Astrocyte (in vitro differentiated cells and primary cell): ENCODE results near the gene SIX3. TPM values are rescaled to one million over a fixed set of nuclear protein-coding genes. Genes with fewer than 3 reads are reported as not detected.
A peak's percentile ranks its signal among the peaks of the same experiment; 100 is the strongest.

ENCODE experiments used
- DNase-seq: peaks from one replicate; pipeline ENCODE4 v3.0.0-alpha.2; 2010; ENCODE audit warnings: low read depth
- FAIRE-seq: peaks from 2 replicates; lab custom pipeline; 2011; peaks lifted over from hg19 to GRCh38; lab: Jason Lieb, UNC
- H2AFZ ChIP-seq: 2 replicates; pipeline ENCODE4 v1.6.0; 2012; ENCODE audit warnings: low read depth, low read length, inconsistent platforms
- H3K27ac ChIP-seq: 2 replicates; pipeline ENCODE4 v1.5.1; 2011; ENCODE audit warnings: low read depth, low read length, inconsistent platforms
- H3K27me3 ChIP-seq: 2 replicates; pipeline ENCODE4 v1.6.0; 2011; ENCODE audit warnings: low read length, inconsistent platforms; ENCODE audit not compliant: insufficient read depth
- H3K36me3 ChIP-seq: 2 replicates; pipeline ENCODE4 v1.5.1; 2011; ENCODE audit warnings: low read length, inconsistent platforms; ENCODE audit not compliant: insufficient read depth
- H3K4me1 ChIP-seq: 2 replicates; pipeline ENCODE4 v1.5.1; 2011; ENCODE audit warnings: low read length, inconsistent platforms; ENCODE audit not compliant: insufficient read depth
- H3K4me2 ChIP-seq: 2 replicates; pipeline ENCODE4 v1.6.0; 2012; ENCODE audit warnings: low read length, inconsistent platforms
- H3K4me3 ChIP-seq: 2 replicates; pipeline ENCODE4 v1.5.1; 2011; ENCODE audit warnings: low read depth, mild to moderate bottlenecking, low read length, inconsistent platforms; ENCODE audit not compliant: insufficient read depth
- H3K79me2 ChIP-seq: 2 replicates; pipeline ENCODE4 v1.6.0; 2012; ENCODE audit warnings: mild to moderate bottlenecking, low read length, inconsistent platforms; ENCODE audit not compliant: insufficient read depth
- H3K9ac ChIP-seq: 2 replicates; pipeline ENCODE4 v1.6.0; 2012; ENCODE audit warnings: mild to moderate bottlenecking, low read length, inconsistent platforms
- H3K9me3 ChIP-seq: 2 replicates; pipeline ENCODE4 v1.5.1; 2012; ENCODE audit warnings: low read depth, mild to moderate bottlenecking, low read length, inconsistent platforms; ENCODE audit not compliant: insufficient read depth
- H4K20me1 ChIP-seq: 2 replicates; pipeline ENCODE4 v1.6.0; 2012; ENCODE audit warnings: low read length, inconsistent platforms; ENCODE audit not compliant: insufficient read depth
- H3K27ac Mint-ChIP-seq: one replicate; pipeline ENCODE4 v1.8.0; 2021; ENCODE audit warnings: mild to moderate bottlenecking, mixed read lengths; ENCODE audit not compliant: unreplicated experiment
- H3K27me3 Mint-ChIP-seq: one replicate; pipeline ENCODE4 v1.8.0; 2021; ENCODE audit warnings: low read depth, mixed read lengths; ENCODE audit not compliant: unreplicated experiment
- H3K36me3 Mint-ChIP-seq: one replicate; pipeline ENCODE4 v1.8.0; 2021; ENCODE audit warnings: low read depth, mixed read lengths; ENCODE audit not compliant: unreplicated experiment
- H3K4me1 Mint-ChIP-seq: one replicate; pipeline ENCODE4 v1.8.0; 2021; ENCODE audit warnings: low read depth, mixed read lengths; ENCODE audit not compliant: unreplicated experiment
- H3K4me3 Mint-ChIP-seq: one replicate; pipeline ENCODE4 v1.8.0; 2021; ENCODE audit warnings: mild to moderate bottlenecking, moderate library complexity, mixed read lengths; ENCODE audit not compliant: unreplicated experiment
- H3K9me3 Mint-ChIP-seq: one replicate; pipeline ENCODE4 v1.8.0; 2021; ENCODE audit warnings: mild to moderate bottlenecking, mixed read lengths; ENCODE audit not compliant: unreplicated experiment
- EZH2 ChIP-seq: IDR thresholded peaks from 2 replicates; pipeline ENCODE4 v1.6.1; 2012; ENCODE audit warnings: mild to moderate bottlenecking, low read length, inconsistent platforms; ENCODE audit not compliant: insufficient read depth
- total RNA-seq: library from RNA; stranded (reverse); gene quantifications from 2 replicates; pipeline ENCODE4 v1.2.1, GENCODE V29; 2021
- TF ChIP-seq, protein P1 (sequence below): IDR thresholded peaks from 2 replicates; pipeline ENCODE4 v1.5.1; 2011; ENCODE audit warnings: low read depth, mild to moderate bottlenecking, inconsistent platforms, low read length, moderate library complexity; ENCODE audit not compliant: insufficient read depth

Gene SIX3
- total RNA-seq, 1 donor from 2014 or later = 1.7 TPM

DNA sequence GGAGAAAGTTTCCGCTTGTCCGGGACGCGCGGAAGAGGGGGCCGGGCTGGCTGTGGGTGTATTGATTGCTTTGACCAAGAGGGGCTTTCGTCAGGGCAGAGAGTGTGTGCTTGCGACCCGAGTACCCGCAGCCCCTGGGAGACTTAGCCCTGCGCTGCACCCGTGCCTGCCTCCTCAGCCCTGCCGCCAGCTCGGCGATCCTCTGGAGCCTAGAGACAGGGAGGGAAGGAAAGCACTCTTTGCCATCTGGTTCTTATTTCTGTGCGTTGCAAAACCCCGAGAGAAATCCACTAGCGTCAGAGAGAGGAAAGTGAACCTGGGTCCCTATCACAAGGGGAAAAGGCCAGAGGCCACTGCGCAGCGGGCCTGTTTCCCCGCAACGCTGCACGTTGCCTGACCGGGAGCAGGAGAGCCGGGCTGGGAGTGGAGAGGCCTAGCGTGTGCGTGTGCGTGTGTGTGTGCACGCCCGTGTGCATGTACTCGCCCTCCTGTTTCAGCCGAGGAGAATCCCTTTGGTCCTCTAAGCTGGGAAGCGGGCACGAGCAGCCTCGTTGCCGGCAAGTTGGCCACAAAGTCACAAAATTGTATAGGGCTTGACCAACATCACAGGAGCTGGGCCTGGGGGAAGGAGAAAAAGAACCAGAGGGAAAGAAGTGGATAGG lies 1.7 kb downstream of the SIX3 start:
- FAIRE-seq (no peak), DNase-seq (no peak)
- Mint-ChIP-seq H3K9me3 (peaks cover 16% of the 10 kb centered on the region), H3K27me3 (peaks cover 82% of the 10 kb centered on the region), H3K27ac (peak overlapping the region; percentile 41), H3K4me3 (peak overlapping the region; percentile 79), H3K36me3 (peaks cover 2% of the 10 kb centered on the region), H3K4me1 (peaks cover 1% of the 10 kb centered on the region)
- Histone ChIP-seq H3K4me3 (peak overlapping the region; percentile 50), H4K20me1 (peaks cover 11% of the 10 kb centered on the region), H3K9me3 (no peaks in the 10 kb centered on the region), H3K27ac (no peak overlapping the region), H3K9ac (peak overlapping the region; percentile 69), H3K4me1 (peaks cover 10% of the 10 kb centered on the region), H2AFZ (no peak overlapping the region), H3K36me3 (no peaks in the 10 kb centered on the region), H3K27me3 (peaks cover 93% of the 10 kb centered on the region), H3K79me2 (peaks cover 20% of the 10 kb centered on the region), H3K4me2 (peak overlapping the region; percentile 76)
- TF ChIP-seq EZH2 = no peak
- TF ChIP-seq, protein P1, sequence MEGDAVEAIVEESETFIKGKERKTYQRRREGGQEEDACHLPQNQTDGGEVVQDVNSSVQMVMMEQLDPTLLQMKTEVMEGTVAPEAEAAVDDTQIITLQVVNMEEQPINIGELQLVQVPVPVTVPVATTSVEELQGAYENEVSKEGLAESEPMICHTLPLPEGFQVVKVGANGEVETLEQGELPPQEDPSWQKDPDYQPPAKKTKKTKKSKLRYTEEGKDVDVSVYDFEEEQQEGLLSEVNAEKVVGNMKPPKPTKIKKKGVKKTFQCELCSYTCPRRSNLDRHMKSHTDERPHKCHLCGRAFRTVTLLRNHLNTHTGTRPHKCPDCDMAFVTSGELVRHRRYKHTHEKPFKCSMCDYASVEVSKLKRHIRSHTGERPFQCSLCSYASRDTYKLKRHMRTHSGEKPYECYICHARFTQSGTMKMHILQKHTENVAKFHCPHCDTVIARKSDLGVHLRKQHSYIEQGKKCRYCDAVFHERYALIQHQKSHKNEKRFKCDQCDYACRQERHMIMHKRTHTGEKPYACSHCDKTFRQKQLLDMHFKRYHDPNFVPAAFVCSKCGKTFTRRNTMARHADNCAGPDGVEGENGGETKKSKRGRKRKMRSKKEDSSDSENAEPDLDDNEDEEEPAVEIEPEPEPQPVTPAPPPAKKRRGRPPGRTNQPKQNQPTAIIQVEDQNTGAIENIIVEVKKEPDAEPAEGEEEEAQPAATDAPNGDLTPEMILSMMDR = no peak

DNA sequence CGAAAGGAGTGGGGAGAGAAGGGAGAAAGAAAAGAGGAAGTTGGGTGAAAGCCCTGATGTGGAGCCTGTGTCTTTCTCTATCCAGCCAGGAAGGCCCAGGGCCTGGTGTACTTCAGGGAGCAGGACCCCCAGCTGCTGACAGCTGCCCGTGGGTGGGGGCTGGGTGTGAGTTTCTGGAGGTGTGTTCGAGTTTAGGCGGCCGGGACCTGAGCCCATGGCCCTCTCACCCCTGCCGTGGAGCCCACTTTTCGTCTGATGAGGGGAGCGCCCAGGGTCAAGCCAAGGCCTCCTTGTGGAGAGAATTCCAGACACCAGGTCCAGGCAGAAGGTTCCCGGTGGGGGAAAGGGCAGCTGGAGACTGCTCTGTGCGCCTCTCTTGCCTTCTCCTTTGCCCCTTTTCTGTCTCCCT lies 2.2 kb downstream of the SIX3 start:
- H3K4me1 Mint-ChIP-seq = peaks cover 1% of the 10 kb centered on the region
- Histone ChIP-seq H3K4me2 (peak overlapping the region; percentile 76), H3K4me3 (peak overlapping the region; percentile 50), H3K79me2 (peaks cover 20% of the 10 kb centered on the region), H3K9ac (peak overlapping the region; percentile 69), H4K20me1 (peaks cover 11% of the 10 kb centered on the region), H3K36me3 (no peaks in the 10 kb centered on the region), H3K4me1 (peaks cover 8% of the 10 kb centered on the region), H2AFZ (no peak overlapping the region), H3K27ac (no peak overlapping the region), H3K9me3 (no peaks in the 10 kb centered on the region), H3K27me3 (peaks cover 93% of the 10 kb centered on the region)
- peak overlapping the region; percentile 79 for H3K4me3 Mint-ChIP-seq
- H3K27ac Mint-ChIP-seq = peak overlapping the region; percentile 41
- H3K9me3 Mint-ChIP-seq = peaks cover 16% of the 10 kb centered on the region
- H3K36me3 Mint-ChIP-seq = peaks cover 2% of the 10 kb centered on the region
- TF ChIP-seq, protein P1 = no peak
- TF ChIP-seq EZH2 = no peak
- DNase-seq (no peak), FAIRE-seq (no peak)
- peaks cover 83% of the 10 kb centered on the region for H3K27me3 Mint-ChIP-seq
